Stimulated activated CD4-positive, alpha-beta T cell treated with anti-CD3 and anti-CD28 coated beads, Interleukin-1b, Interleukin-23, amount 100 ng/mL, for 1 hour (primary cell): ENCODE data around the gene ZNF644.

ENCODE experiments used
- DNase-seq, 2 donors: peaks; one replicate each; pipeline ENCODE4 v3.0.0-alpha.2; 2020; ENCODE audit warnings: low read depth in 2 of 2

Gene ZNF644

DNA sequence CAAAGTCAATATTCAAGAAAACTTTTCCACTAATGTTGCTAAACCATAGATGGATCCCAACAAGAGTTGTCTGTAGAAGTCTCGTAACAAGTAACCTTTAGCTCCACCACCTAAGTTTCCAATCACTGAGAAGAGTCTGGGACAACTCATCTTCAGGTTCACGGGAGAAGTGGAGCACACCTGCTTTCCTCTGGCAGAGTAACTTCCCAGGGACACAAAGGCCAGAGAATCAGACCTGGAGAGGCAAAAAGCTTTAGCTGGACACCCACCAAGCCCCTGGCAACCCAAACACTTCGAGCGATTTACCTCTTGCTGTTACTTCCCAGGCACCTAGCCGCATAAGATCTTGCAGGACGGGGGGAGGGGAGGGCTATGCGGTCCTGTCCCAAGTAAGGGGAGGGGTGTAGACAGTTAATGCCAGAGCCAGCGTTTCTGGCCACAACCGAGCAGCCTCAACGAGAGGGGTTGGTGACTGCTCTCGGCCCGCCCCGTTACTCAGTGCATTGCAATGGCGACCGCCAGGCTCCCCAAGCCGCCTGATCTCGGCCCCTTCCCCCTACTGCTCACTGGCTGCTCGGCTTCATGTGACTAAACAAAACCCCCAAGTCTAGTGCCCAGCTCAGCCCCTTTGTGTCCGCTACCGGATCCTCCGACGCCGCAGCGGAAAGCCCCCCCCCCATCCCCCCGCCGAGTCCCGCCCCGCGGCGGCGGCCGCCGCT, 709 bp downstream of the ZNF644 start:
- peak; percentile 32 for DNase-seq

DNA sequence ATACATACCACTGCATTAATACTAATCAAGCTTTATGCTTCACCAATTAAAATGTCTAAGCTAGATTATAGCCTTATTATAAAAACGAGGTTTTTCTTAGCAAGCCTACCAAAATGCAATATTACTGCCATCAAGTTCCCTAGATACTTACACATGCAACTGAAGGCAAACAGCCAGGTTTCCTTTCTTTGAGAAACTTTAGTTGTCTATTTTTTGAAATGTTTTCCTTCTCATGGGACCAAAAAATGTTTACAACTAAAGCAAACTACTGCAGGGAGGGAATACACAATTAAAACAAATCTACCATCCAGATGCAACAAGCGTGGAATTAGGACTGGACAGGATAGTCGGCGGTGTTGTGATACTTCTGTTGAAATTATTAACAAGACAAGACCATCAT, 1.3 kb downstream of the ZNF644 start:
- DNase-seq = no peak

DNA sequence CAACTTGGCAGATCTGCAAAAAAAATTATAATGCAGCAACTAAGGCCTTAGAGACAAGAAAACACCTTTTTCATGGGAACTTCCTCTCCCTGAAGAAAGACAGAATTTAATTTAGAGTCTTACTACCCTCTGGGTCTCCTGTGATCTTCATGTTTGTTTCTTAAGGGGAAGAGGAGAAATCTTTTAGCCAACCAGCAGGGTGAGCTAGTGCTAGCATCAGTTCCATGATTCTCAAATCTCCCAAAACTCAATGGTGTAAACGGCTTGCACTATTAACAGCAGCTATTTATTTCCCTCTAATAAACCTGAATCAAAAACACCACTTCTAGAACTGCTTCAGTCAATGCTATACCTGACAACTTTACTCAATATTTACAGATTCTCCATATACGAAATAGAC, 3.8 kb downstream of the ZNF644 start:
- no peak for DNase-seq

DNA sequence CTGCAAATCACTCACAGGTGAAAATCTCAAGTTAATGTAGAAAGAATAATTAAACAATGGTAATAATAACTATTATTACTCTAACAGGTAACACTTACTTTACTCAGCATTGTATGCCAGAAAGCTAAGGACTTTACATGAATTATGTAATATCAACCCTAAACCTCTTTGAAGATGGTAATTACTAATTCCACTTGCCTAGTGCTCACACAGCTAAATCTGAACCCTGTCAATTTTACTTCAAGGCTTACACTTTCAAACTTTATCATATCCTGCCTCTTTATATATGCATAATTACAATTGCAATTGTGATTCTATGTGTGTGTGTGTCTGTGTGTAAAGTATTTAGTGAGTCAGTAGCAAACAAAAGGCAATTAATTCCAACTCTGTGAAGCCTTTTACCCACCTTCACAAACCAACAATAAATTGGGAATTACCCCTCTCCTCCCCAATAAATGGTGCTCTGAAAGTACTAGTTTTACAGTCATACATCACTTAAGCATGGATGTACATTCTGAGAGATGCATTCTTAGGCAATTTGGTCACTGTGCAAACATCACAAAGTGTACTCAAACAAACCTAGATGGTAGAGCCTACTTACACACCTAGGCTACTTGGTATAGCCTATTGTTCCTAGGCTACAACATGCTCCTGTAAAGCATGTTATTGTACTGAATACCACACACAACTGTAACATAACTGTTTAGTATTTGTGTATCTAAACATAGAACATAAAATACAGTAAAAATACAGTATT, 5.9 kb downstream of the ZNF644 start:
- DNase-seq = no peak

DNA sequence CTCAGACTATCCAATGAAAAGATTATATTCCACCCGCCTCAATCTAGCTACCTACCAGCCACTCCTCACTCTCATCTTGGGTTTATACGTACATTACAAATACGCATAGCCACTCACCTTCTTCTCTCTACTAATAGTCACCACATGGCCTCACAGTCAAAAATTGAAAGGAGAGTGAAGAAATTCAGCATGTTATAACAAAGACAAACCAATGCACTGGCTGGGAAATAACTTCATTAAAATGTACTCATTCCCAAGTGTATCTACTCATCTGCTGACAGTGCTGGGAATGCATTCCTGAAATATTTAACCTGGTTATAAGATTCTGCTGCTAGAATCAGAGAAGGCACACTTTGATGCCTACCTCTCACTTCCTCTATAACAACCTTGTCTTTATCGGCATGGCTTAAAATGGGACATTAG, 6.5 kb downstream of the ZNF644 start:
- DNase-seq = no peak

DNA sequence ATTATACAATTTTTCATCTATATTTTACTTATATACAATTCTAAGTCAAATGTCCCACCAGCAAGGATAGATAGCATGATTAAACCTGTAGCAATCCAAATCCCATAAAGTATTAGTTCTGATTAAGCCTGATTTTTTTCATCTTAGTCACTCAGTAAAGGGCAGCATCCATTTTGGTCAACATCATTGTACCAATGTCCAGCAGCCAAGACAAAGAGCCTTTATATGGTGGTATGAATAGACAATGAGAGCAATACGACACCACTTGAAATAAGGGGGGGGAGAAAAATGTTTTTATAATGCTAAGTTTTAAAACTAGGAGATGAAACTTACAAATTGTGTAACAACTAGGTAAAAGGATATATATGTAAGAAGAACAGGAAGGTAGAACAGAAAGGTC, 7.4 kb downstream of the ZNF644 start:
- DNase-seq = no peak

DNA sequence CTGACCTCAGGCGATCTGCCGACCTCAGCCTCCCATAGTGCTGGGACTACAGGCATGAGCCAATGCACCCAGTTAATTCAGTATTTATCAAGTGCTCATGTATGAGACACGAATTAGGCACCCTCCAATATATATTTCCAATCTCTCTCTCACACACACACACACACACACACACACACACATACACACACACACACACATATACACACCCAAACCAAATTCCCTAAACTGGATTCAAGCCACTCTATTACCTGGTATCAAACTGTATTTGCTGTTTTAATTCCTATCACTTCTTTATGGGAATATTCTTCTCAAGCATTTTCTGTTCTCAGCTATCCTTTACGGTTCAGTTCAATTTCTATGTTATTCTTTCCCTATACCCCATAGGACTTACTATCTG, 8.5 kb downstream of the ZNF644 start:
- DNase-seq = no peak

DNA sequence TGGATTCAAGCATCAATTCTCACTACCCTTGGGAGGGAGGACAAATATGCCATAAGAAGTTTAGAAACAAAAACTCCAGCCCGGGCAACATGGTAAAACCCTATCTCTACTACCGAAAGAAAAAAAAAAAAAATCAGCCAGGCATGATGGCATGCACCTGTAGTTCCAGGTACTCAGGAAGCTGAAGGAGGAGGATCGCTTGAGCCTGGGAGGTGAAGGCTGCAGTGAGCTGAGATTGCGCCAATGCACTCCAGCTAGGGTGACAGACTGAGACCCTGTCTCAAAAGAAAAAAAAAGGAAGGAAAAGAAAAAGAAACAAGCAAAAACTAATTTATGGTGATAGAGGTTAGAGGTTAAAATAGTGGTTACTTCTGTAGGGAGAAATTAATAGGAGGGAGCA, 9.6 kb downstream of the ZNF644 start:
- no peak for DNase-seq

DNA sequence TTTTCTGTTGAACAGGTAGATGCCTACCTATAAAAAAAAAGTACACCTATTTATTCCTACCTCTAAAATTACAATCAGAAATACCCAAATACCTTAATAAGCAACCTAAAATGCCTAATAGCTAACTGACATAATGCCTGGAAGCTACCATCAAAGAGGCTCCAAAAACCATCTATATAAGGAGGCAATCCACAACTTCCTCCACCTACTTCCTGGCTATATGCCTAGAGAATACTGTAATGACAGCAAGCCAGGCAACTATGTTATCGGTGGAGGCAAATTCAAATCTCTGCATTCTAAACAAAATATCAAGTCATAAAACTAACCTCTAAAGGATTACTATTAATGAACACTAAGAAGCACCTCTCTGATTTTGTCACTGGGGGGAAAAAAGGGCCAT, 10.1 kb downstream of the ZNF644 start:
- no peak for DNase-seq

DNA sequence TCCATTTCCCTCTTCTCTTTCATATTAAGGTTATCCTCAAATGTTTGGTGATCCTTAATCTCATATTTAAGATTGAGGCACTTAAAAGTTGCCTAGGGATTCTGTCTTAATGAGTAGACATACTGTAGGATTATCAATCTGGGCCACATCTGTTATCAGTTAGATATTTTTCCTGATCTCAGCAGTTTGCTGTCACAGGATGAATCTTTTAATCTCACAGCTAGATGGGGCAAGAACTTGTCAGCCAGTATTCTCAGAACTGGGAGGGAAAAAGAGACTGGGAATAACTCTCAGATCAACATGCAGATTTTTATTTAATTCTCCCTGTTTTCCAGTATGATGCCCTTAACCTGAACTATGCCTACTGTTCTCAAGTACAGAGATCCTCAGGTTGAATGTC, 14.0 kb downstream of the ZNF644 start:
- no peak for DNase-seq

DNA sequence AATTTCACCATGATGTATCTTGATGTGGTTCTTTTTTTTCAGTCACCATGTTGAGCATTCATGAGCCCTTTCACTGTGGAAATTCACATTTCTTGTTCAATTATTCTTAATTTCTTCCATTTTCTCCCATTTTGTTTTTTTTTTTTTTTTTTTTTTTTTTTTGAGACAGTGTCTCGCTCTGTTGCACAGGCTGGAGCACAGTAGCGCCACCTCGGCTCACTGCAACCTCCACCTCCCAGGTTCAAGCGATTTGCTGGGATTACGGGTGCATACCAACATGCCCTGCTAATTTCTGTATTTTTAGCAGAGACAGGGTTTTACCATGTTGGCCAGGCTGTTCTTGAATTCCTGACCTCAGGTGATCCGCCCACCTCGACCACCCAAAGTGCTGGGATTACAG, 14.7 kb downstream of the ZNF644 start:
- no peak for DNase-seq

DNA sequence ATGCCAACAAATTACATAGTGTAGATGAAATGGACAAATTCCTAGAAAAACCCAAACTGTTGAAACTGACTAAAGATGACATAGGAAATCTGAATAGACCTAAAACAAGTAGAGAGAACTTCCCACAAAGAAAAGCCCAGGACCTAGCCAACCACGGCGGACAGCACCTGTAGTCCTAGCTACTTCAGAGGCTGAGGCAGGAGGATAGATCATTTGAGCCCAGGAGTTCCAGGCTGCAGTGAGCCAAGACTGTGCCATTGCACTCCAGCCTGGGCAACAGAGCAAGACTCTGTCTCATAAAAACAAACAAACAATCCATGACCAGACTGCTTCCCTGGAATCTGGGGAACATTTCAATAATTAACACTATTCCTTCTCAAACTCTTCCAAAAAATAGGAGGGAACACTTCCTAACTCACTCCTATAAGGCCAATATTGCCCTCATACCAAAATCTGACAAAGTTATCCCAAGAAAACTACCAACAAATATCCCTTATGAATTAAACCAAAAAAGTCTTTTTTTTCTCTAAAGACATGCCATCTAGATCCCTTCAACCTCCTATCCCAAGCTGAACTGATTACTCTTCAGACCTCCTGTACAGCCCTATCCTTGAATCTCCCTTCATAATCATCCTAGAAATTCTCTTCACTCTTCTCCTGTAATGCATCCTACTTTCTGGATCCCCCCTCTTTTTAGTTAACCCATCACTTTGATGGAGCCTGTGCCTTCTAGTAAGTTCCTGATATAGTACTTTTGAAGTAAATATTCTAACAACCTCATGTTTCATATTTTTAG, 15.5 kb downstream of the ZNF644 start:
- DNase-seq = no peak

DNA sequence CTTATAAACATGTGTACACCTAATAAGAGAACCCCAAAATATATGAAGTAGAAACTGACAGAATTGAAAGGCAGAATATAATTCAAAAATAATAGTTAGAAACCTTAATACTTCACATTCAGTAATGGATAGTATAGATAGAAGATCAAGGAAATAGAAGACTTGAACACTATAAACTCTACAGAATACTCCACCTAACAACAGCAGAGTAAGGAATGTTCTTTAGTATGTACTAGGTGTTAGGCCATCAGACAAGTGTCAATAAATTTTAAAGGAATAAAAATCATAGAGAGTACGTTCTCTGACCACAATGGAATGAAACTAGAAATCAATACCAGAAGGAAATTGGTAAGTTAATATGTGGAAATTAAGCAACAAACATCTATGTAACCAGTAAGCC, 16.6 kb downstream of the ZNF644 start:
- no peak for DNase-seq

DNA sequence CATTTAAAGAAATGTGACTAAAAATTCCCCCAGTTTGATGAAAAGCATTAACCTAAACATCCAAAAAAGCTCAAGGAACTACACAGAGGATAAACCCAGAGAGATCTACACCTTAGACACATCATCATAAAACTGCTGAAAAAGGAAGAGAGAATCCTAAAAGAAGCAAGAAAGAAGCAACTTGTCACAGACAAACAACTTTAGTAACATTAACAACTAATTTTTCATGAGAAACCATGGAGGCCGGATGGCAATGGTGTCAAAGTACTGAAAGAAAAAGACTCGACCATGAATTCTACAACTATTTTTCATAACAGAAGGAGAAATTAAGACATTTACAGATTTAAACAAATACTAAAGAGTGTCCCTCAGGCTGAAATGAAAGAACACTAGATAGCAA, 17.7 kb downstream of the ZNF644 start:
- no peak for DNase-seq

DNA sequence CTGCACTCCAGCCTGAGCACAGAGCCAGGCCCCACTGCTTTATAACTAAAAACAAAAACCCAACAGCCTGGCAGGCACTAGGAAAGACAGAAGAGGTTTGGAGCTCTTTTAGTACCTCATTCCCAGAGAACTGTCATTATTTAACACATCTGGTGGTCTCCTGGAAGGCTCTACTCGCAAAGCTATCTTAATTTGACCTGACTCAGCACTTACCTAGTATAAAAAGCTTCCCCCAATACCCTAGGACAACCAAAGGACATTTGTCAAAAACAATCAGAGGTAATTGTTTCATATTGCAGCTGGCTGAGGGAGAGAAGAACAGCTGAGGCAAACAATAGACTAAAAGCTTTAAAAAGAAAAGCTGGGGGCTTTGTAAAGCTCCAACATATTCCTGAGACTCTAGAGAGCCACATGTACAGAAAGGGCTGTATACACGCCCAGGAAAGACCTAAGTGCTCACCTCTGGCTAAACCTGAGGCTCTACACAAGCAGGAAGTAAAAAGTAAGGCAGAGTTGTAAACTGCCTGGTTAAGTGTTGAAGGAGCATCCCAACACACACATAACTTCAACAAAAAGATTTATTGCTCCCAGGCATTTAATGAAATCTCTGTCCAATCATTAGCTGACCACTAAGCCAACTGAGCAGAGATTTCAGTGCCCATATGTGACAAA, 25.0 kb downstream of the ZNF644 start:
- DNase-seq = no peak

DNA sequence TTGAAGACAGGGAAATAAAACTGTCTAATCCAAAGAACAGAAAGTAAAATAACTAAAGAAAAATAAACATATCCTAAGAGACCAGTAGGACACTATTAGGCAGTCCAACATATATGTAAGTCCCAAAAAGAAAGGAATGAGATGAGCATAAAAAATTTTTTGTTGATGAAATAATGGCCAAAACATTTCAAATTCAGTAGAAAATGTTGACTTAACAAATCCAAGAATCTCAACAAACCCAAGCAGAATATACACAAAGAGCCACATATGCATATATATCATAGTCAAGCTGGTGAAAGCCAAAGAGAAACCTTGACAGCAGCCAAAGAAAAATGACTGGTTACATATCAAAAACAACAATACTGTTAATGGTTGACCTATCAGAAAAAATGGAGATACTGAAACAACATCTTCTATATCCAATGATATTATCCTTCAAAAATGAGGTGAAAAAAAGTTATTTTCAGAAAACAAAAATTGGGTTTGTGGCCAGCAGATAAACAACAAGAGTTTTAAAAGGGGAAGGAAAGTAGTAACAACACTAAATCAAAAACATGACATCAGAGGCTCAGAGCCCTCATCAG, 26.4 kb downstream of the ZNF644 start:
- no peak for DNase-seq

DNA sequence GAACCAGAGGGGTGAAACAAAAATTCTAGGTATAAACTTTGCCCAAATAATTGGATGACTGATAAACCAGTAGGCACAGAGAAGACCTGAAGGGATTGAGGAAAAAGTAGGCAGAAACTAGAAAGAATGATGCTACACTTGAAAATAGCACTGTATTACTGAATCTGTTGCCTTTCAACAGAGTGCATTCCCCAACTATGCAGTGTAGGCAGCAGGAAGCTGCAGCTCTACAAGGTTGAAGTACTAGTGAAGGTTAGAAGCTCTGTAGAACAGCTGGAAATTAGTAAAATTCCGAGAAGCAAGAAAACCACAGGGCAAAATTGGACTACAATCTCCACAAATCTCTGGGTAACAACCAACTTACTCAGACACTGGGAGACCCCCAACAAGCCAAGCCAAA, 27.4 kb downstream of the ZNF644 start:
- DNase-seq = no peak

DNA sequence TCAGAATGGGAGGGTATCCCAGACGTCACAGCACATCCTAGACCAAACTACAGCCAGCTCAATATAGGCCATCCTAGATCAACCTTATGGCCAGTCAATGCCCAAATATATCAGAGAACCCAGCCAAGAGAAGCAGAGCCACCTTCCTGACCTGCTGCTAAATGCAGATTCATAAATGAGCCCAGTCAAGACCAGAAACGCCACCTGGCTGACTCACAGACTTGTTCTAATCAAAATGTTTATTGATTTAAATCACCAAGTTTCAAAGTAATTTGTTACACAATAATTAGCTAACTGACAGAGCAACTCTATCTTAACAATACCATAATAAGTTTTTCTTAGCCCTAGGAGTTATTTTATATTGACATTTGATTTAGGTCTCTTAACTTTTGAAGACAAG, 28.6 kb downstream of the ZNF644 start:
- DNase-seq = no peak

DNA sequence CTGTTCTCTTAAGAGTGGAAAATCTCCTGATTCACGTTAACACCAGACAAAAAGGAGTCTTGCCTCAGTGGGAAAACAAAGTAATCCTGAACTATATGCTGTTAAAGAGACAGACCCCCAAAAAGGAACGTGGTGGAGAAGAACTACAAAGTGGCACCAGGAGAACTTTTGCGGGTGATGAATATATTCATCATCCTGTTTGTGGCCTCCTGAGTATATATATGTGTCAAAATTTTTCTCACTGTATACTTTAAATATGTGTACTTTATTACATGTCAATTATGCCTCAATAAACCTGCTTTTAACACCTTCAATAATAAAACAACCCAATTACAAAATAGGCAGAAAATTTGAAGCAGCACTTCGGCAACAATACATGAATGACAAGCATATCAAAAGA, 31.1 kb downstream of the ZNF644 start:
- DNase-seq = no peak

DNA sequence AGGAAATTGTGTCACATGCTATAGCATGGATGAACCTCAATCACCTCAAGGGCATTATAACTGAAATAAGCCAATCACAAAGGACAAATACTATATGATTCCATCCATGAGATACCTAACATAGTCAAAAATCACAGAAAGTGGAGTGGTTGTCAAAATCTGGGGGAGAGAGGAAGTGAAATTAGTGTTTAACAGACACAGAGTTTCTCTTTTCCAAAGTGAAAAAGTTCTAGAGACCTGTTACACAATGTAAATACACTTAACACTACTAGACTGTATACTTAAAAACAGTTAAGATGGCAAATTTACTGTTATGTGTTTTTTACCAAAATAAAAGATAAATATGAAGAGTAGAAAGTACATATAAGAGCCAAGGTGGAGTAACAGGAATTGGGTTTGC, 31.8 kb downstream of the ZNF644 start:
- DNase-seq = no peak

DNA sequence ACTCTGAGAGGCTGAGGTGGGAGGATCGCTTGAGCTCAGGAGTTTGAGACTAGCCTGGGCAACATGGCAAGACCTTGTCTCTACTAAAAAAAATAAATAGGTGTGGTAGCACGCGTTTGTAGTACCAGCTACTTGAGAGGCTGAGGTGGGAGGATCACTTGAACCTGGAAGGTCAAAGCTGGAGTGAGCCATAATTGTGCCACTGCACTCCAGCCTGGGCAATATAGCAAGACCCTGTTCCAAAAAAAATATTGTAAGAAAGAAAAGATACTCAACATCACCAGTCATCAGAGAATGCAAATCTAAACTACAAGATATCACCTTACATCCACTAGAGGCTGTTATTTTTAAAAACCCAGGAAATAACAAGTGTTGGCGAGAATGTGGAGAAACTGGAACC, 32.5 kb downstream of the ZNF644 start:
- no peak for DNase-seq

DNA sequence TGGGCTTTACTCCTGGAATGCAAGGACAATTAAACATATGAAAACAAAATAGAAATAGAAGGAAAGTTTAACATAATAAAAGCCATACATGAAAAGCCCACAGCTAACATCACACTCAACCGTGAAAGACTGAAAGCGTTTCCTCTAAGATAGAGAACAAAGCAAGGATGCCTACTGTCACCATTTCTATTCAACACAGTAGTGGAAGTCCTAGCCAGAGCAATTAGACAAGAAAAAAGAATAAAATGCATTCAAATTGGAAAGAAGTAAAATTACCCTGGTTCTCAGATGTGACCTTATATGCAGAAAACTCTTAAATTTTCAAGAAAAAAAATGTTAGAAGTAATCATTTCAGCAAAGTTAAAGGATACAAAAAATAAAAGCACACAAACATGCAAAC, 34.0 kb downstream of the ZNF644 start:
- DNase-seq = no peak
